Astrocyte (in vitro differentiated cells and primary cell): ENCODE data around the gene SH3RF2.

ENCODE experiments used
- EZH2 ChIP-seq: IDR thresholded peaks from 2 replicates; pipeline ENCODE4 v1.6.1; 2012; ENCODE audit warnings: mild to moderate bottlenecking, low read length, inconsistent platforms; ENCODE audit not compliant: insufficient read depth
- TF ChIP-seq, protein P1 (sequence below): IDR thresholded peaks from 2 replicates; pipeline ENCODE4 v1.5.1; 2011; ENCODE audit warnings: low read depth, mild to moderate bottlenecking, inconsistent platforms, low read length, moderate library complexity; ENCODE audit not compliant: insufficient read depth

DNA sequence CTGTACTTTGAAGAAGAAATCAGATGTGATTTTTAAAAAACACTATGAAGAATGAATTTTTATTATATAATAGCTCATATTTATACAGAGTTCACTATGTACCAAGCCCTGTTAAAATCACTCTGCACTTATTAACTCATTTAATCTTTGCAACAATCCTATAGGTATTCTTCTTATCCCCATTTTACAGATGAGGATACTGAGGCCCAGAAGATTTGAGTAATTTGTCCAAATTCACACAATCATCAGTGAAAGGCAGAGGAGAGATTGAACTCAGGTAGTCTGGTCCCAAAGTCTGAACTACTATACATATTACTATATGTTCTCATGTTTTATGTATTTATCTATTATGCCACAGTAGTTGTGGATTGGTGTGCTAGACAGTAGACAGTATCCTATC, 152.9 kb downstream of the SH3RF2 start:
- TF ChIP-seq EZH2 = no peak
- TF ChIP-seq, protein P1, sequence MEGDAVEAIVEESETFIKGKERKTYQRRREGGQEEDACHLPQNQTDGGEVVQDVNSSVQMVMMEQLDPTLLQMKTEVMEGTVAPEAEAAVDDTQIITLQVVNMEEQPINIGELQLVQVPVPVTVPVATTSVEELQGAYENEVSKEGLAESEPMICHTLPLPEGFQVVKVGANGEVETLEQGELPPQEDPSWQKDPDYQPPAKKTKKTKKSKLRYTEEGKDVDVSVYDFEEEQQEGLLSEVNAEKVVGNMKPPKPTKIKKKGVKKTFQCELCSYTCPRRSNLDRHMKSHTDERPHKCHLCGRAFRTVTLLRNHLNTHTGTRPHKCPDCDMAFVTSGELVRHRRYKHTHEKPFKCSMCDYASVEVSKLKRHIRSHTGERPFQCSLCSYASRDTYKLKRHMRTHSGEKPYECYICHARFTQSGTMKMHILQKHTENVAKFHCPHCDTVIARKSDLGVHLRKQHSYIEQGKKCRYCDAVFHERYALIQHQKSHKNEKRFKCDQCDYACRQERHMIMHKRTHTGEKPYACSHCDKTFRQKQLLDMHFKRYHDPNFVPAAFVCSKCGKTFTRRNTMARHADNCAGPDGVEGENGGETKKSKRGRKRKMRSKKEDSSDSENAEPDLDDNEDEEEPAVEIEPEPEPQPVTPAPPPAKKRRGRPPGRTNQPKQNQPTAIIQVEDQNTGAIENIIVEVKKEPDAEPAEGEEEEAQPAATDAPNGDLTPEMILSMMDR = no peak
